Adrenal gland (tissue), 12 donors: ENCODE measurements around the gene AR. TPM values are rescaled to one million over a fixed set of nuclear protein-coding genes. Genes with fewer than 3 reads are reported as not detected.
A peak's percentile ranks its signal among the peaks of the same experiment; 100 is the strongest.

Experiments used
- DNase-seq, 7 donors: peaks; one replicate each; pipeline ENCODE4 v3.0.0-alpha.2; 2019 to 2020
- H3K27ac ChIP-seq, 5 donors: fragments of 200-600 bp; sonication (generic) in 4 of 5; 1 replicate in 3 of 5; 2 replicates in 2 of 5; pipeline versions ENCODE4 v1.5.1 to v1.8.0; 2016 to 2020; ENCODE audit warnings: mild to moderate bottlenecking in 1 of 5
- H3K27me3 ChIP-seq: fragments of 200-600 bp; 2 replicates; pipeline ENCODE4 v1.8.0; 2021
- H3K36me3 ChIP-seq, 2 donors: fragments of 200-600 bp; replicated peaks in 1 of 2; 1 replicate in 1 of 2; 2 replicates in 1 of 2; pipeline versions ENCODE4 v1.5.1 to v1.8.0; 2018 to 2022
- H3K4me1 ChIP-seq, 2 donors: fragments of 200-600 bp; replicated peaks in 1 of 2; 1 replicate in 1 of 2; 2 replicates in 1 of 2; pipeline versions ENCODE4 v1.5.1 to v1.8.0; 2018 to 2021
- H3K4me3 ChIP-seq, 4 donors: fragments of 200-600 bp; sonication (generic) in 3 of 4; one replicate each; pipeline ENCODE4 v1.5.1; 2016 to 2018
- H3K9me3 ChIP-seq, 3 donors: fragments of 200-600 bp; sonication (generic) in 1 of 3; replicated peaks in 1 of 3; 1 replicate in 2 of 3; 2 replicates in 1 of 3; pipeline versions ENCODE4 v1.5.1 to v1.8.0; 2016 to 2021
- CTCF ChIP-seq, 6 experiments: fragments of 450-650 bp in 4 of 6; fragments of 200-600 bp in 2 of 6; sonication (generic) in 1 of 6; IDR thresholded peaks; 1 replicate in 5 of 6; 2 replicates in 1 of 6; pipeline versions ENCODE4 v1.5.1 to v1.8.0; 2016 to 2021; ENCODE audit warnings: antibody characterized with exemption in 6 of 6, mild to moderate bottlenecking in 2 of 6, moderate library complexity in 1 of 6
- POLR2A ChIP-seq, 2 donors: fragments of 450-650 bp; IDR thresholded peaks; one replicate each; pipeline ENCODE4 v1.6.1; 2017; ENCODE audit warnings: antibody characterized with exemption in 2 of 2, mild to moderate bottlenecking in 2 of 2, moderate library complexity in 1 of 2
- WGBS, 4 donors: extraction: QIAGEN DNeasy Blood & Tissue Kit in 2 of 4; methylation state at CpG; one replicate each; pipeline versions ENCODE4 v1.1.5 to v1.1.7; 2013 to 2017; 5-methylcytosine and 5-hydroxymethylcytosine counted together
- intact Hi-C, 2 donors: fragments of 100-400 bp; cut with DNase I; formaldehyde crosslinking; loops; one replicate each; pipeline versions ENCODE4 v1.14.1 to v1.15.0; 2022 to 2023
- polyA plus RNA-seq, 3 donors: library from polyadenylated mRNA; stranded (reverse); fragments of 200-250 nt in 2 of 3; fragments of 350-450 nt in 1 of 3; fragmentation: Illumina TruSeq in 1 of 3; extraction: RNeasy Lipid Tissue Mini Kit (QIAGEN cat#74804) in 1 of 3; gene quantifications; one replicate each; pipeline ENCODE4 v1.2.3, GENCODE V29; 2013 to 2014
- total RNA-seq, 9 donors: library from RNA; depleted of rRNA in 4 of 9; stranded (reverse); fragments of >200 nt in 4 of 9; fragments of 120-200 nt in 1 of 9; fragmentation: NEBNext Ultra II Directional in 1 of 9; extraction: Animal tissue kit (Norgen Biotek cat#: 25700) in 1 of 9; gene quantifications; one replicate each; pipeline versions ENCODE4 v1.1.0 to v1.2.4, GENCODE V29; 2013 to 2023
- donor health status: healthy with polysubstance abuse.
- donor health status: Bipolar disorder and iron deficiency.
- donor health status: DM: yes; HTN: yes; CAD: no.
- donor health status: DM: no; HTN: no; CAD: no.
- donor health status: DM: no; HTN: no; CAD: no.
- donor health status: DM: yes; HTN: yes; CAD: no.

AR gene
- total and polyA plus RNA-seq, 12 donors: 0.64 to 7.5 (median 2.9) TPM

- H3K27ac ChIP-seq: no peak overlapping the region
- H3K36me3 ChIP-seq: no peaks in the 10 kb centered on the region
- peak in 1 of 7 donors; percentile 16 for DNase-seq
- WGBS, 4 donors: 41 to 47% (median 46%) methylated on average over 5 of the region's 5 CpGs
- intact Hi-C loops: no loop called here
- H3K27me3 ChIP-seq: peaks cover 6% of the 10 kb centered on the region
- H3K9me3 ChIP-seq: no peaks in the 10 kb centered on the region
- H3K4me3 ChIP-seq: no peak overlapping the region
- no peaks in the 10 kb centered on the region for H3K4me1 ChIP-seq
- TF ChIP-seq POLR2A (IDR thresholded peaks at IDR 0.05) (no peak), CTCF (IDR thresholded peaks at IDR 0.05) (peak in 3 of 6 experiments; percentile 14 to 21 (median 16))
These were observed 180.7 kb downstream of the AR start for GRCh38 chrX:67724359-67725110.

- Histone ChIP-seq H3K27ac (no peak overlapping the region), H3K27me3 (peaks cover 4% of the 10 kb centered on the region), H3K4me1 (no peaks in the 10 kb centered on the region), H3K36me3 (no peaks in the 10 kb centered on the region), H3K9me3 (no peaks in the 10 kb centered on the region), H3K4me3 (no peak overlapping the region)
- no peak for DNase-seq
- WGBS, 4 donors: 83 to 100% (median 96%) methylated on average over 2 of the region's 2 CpGs
- intact Hi-C loops: no loop called here
- TF ChIP-seq POLR2A (IDR thresholded peaks at IDR 0.05) (no peak), CTCF (IDR thresholded peaks at IDR 0.05) (no peak)
These were observed 181.7 kb downstream of the AR start for GRCh38 chrX:67725471-67725870.

- intact Hi-C loops: no loop called here
- 36 to 53% (median 44%) methylated on average over 1 of the region's 1 CpG for WGBS, 4 donors
- H3K27ac ChIP-seq: no peak overlapping the region
These were observed 182.2 kb downstream of the AR start for GRCh38 chrX:67726018-67726417.

GRCh38 chrX:67727576-67727975, 183.8 kb downstream of the AR start:
- intact Hi-C loops: no loop called here
- no peak overlapping the region for H3K27ac ChIP-seq
- no peak overlapping the region for H3K4me3 ChIP-seq
- TF ChIP-seq POLR2A (IDR thresholded peaks at IDR 0.05) (no peak), CTCF (IDR thresholded peaks at IDR 0.05) (no peak)
- 34 to 54% (median 49%) methylated on average over 1 to 2 of the region's 2 CpGs for WGBS, 4 donors
- no peaks in the 10 kb centered on the region for H3K36me3 ChIP-seq
- H3K4me1 ChIP-seq: no peaks in the 10 kb centered on the region
- DNase-seq: no peak
- H3K27me3 ChIP-seq: no peaks in the 10 kb centered on the region
- no peaks in the 10 kb centered on the region for H3K9me3 ChIP-seq

More at GRCh38 chrX:67726018-67726417, 182.2 kb downstream of the AR start:
- Histone ChIP-seq H3K9me3 (no peaks in the 10 kb centered on the region), H3K4me1 (no peaks in the 10 kb centered on the region), H3K4me3 (no peak overlapping the region), H3K36me3 (no peaks in the 10 kb centered on the region), H3K27me3 (peaks cover 4% of the 10 kb centered on the region)
- no peak for DNase-seq
- no peak for TF ChIP-seq CTCF (IDR thresholded peaks at IDR 0.05)
- TF ChIP-seq POLR2A (IDR thresholded peaks at IDR 0.05): no peak
